Activated T-cell treated with anti-CD3 and anti-CD28 coated beads, Interleukin-2, amount 50 U/mL, for 4 hours (primary cell): ENCODE measurements around the gene TFEC. TPM values are rescaled to one million over a fixed set of nuclear protein-coding genes. Genes with fewer than 3 reads are reported as not detected.

Experiments used
- ATAC-seq, 2 donors: fragments of 200-7000 bp; cut with Tn5 transposase; one replicate each; pipeline ENCODE4 v1.10.0; 2021
- DNase-seq: peaks from one replicate; pipeline ENCODE4 v3.0.0-alpha.2; 2020
- H3K27me3 Mint-ChIP-seq: one replicate; pipeline ENCODE4 v1.8.0; 2021; ENCODE audit warnings: low read depth, mixed read lengths
- H3K36me3 Mint-ChIP-seq: one replicate; pipeline ENCODE4 v1.8.0; 2022; ENCODE audit warnings: mixed read lengths; ENCODE audit not compliant: insufficient read depth
- H3K4me1 Mint-ChIP-seq: one replicate; pipeline ENCODE4 v1.8.0; 2021; ENCODE audit warnings: low read depth, mixed read lengths
- H3K4me3 Mint-ChIP-seq: one replicate; pipeline ENCODE4 v1.8.0; 2021; ENCODE audit warnings: mild to moderate bottlenecking, moderate library complexity, mixed read lengths
- H3K9me3 Mint-ChIP-seq: one replicate; pipeline ENCODE4 v1.8.0; 2021; ENCODE audit warnings: mixed read lengths
- total RNA-seq, 3 donors: library from RNA; stranded (reverse); gene quantifications; one replicate each; pipeline ENCODE4 v1.2.1, GENCODE V29; 2021

TFEC gene
- total RNA-seq, 3 donors from 2014 or later, result 0.66 to 1.9 (median 0.73) TPM

DNA sequence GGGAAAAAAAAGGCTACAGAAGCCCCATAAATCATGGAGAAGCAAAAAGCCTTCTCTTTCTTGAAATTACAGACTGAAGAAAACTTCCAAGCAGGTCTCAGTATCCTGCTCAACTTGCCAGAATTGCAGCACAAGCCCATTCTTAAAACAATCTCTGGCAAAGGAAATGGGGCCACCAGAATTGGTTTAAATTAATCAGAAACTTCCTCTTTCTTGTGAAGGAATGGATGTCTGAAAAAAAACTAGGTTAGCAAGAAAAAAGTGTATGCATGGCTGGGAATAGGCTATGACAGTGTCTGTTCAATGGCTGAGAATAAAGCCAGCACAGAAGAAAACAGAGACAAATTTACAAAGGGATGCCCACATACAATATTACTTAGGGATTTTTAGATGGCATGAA is 59.1 kb downstream of the TFEC start:
- no peaks in the 10 kb centered on the region for H3K27me3 Mint-ChIP-seq
- H3K9me3 Mint-ChIP-seq, result no peaks in the 10 kb centered on the region
- DNase-seq, result no peak
- no peak overlapping the region for H3K4me3 Mint-ChIP-seq
- H3K36me3 Mint-ChIP-seq, result no peaks in the 10 kb centered on the region
- no peaks in the 10 kb centered on the region for H3K4me1 Mint-ChIP-seq
- ATAC-seq, result no peak

DNA sequence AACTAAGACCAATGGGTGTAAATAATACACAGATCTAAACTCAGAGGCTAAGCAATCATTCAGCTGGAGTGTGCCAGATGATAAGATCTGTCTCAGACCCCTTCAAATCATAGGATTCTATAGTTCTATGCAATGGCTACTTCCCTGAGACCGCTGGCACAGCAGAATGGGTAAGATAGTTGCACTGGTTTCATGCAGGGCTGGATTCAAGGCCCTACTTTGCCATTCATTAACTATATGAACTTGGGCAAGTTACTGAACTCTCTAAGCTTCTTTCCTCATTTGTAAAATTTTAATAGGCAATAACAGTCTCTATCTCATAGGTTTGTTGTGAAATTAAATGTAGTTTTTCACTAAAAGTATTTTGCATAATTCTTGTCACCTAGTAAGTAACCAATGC is 62.0 kb downstream of the TFEC start:
- Mint-ChIP-seq H3K4me1 (no peaks in the 10 kb centered on the region), H3K4me3 (no peak overlapping the region), H3K9me3 (no peaks in the 10 kb centered on the region), H3K27me3 (no peaks in the 10 kb centered on the region), H3K36me3 (no peaks in the 10 kb centered on the region)
- DNase-seq (no peak), ATAC-seq (no peak)

DNA sequence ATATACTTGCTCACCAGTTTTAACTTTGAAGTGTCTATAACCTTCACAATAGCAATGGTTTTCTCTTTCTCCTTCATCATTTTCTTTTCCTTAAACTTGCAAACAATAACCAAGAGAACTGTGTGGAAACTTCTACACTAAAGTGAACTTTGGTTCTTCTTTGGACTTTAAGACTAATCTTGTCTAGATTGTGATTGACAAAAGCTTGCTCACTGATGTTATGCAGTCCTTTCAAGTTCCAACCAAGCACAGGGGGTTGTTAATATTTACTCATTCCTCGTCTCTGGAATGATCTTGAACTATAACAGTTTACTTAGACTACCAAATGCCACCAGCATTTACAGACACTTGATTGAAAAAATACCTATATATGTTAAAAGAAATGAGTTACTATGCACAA is 62.4 kb downstream of the TFEC start:
- H3K4me1 Mint-ChIP-seq, result no peaks in the 10 kb centered on the region
- no peak overlapping the region for H3K4me3 Mint-ChIP-seq
- no peaks in the 10 kb centered on the region for H3K27me3 Mint-ChIP-seq
- H3K36me3 Mint-ChIP-seq, result no peaks in the 10 kb centered on the region
- no peak for ATAC-seq
- DNase-seq, result no peak
- no peaks in the 10 kb centered on the region for H3K9me3 Mint-ChIP-seq

DNA sequence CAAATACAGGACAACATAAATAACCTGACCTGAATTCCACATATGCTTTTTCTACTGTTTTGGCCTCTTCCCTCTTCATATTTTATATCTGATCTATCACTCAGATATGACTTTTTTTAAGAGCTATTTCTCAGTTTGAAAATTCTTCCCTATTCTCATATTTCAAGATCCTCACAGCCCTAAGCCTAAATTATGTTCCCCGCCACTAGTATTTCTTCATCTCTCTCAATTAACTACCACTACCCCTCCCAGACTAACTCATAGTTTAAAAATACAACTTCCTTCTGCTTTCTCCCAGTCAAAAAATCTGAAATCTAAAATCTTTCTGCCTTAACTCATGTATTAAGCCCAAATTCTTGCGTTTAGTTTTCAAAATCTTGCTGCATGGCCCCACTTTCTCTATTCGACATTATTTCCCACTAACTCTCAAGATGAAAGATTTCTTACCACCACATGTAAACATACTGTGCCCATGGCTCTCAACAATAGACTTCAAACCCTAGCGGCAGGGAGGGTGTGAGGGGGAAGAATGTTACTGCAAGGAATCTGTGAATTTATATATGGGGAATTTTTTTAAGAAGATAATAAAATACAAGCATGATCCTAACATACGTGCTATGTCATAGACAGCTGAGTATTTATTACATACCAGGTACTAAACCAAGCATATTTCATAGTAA is 64.6 kb downstream of the TFEC start:
- Mint-ChIP-seq H3K4me1 (no peaks in the 10 kb centered on the region), H3K27me3 (no peaks in the 10 kb centered on the region), H3K4me3 (no peak overlapping the region), H3K9me3 (no peaks in the 10 kb centered on the region), H3K36me3 (no peaks in the 10 kb centered on the region)
- ATAC-seq, result no peak
- no peak for DNase-seq

DNA sequence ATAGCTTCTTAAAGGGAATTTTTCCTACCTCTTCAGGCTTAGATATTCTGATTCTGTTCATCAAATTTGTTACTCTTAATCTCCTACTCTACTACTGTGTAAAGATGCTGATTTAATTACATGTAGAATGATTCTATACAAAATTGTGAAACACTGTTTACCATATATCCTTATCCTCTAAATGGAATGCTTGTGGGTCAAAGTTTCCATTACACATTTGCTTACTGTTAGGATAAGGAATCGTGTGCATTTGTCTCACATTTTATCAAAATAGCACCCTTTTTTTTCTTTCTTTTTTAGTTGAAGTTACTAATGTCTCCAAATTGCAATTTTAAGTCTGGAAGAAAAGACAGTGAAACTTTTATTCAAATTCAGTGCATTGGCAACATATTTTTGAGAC is 65.3 kb downstream of the TFEC start:
- no peaks in the 10 kb centered on the region for H3K4me1 Mint-ChIP-seq
- H3K27me3 Mint-ChIP-seq, result no peaks in the 10 kb centered on the region
- no peak for DNase-seq
- no peak for ATAC-seq
- H3K9me3 Mint-ChIP-seq, result no peaks in the 10 kb centered on the region
- H3K4me3 Mint-ChIP-seq, result no peak overlapping the region
- no peaks in the 10 kb centered on the region for H3K36me3 Mint-ChIP-seq

DNA sequence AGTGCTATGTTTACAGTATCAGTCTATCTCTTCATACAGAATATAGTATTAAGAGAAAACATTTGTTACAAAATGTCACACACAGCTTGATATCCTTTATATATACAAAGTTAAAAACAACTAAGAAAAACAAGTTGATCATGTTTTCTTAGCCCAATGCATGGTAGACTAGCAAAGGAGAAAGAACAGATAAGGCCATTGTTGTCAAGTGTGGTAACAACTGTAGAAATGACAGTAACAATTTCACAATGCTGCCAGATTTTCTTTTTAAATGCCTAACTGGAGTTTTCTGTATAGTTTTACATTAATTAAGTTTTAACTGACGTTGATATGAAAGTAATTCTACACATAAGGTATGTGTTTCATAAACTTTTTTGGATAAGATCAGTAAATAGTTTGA is 65.8 kb downstream of the TFEC start:
- no peak overlapping the region for H3K4me3 Mint-ChIP-seq
- DNase-seq (no peak), ATAC-seq (no peak)
- no peaks in the 10 kb centered on the region for H3K36me3 Mint-ChIP-seq
- H3K27me3 Mint-ChIP-seq, result no peaks in the 10 kb centered on the region
- H3K4me1 Mint-ChIP-seq, result no peaks in the 10 kb centered on the region
- peaks cover under 1% of the 10 kb centered on the region for H3K9me3 Mint-ChIP-seq

DNA sequence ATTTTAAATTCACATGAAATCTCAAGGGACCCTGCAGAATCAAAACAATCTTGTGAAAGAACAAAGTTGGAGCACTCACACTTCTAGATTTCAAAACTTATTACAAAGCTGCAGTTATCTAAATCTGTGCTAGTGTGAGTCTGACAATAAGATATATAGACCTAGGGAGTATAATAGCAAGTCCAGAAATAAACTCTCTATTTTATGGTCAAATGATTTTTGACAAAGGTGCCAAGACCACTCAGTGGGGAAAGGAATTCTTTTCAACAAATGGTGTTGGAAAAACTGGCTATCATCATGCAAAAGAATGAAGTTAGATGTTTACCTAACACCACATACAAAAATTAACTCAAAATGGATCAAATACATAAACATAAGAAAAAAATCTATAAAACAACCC is 68.2 kb downstream of the TFEC start:
- Mint-ChIP-seq H3K4me3 (no peak overlapping the region), H3K36me3 (no peaks in the 10 kb centered on the region), H3K9me3 (peaks cover 6% of the 10 kb centered on the region), H3K4me1 (no peaks in the 10 kb centered on the region), H3K27me3 (no peaks in the 10 kb centered on the region)
- ATAC-seq (no peak), DNase-seq (no peak)

DNA sequence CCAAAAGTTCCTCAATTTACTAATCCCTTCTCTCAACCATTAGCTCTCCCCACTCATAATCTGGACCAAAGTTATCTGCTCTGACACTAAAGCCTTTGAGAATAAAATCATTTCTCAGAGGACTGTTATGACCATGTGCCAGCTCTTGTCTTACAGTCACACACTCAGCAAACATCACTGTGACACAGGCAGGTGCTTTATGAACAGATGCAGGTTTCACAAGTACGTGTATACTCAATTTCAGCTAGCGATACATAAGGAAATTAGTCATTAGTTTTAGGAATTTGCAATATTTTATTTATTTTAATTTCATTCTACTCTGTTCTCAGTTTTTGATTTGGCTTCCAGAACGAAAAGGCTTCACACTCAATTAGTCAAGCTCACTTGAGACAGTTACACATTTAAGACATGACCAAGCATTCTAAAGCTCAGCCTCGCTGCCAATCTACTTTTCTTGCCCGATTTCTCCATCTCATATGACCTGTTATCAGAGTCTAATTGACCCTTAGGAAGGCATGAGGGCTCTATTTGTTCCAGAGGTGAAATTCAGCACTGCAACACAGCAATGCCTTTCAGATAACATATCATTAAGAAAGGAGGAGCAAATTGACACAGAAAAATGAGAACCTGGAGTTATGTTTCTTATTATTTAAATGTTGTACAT is 76.8 kb downstream of the TFEC start:
- no peaks in the 10 kb centered on the region for H3K27me3 Mint-ChIP-seq
- H3K36me3 Mint-ChIP-seq, result no peaks in the 10 kb centered on the region
- H3K4me3 Mint-ChIP-seq, result no peak overlapping the region
- H3K4me1 Mint-ChIP-seq, result no peaks in the 10 kb centered on the region
- no peak for DNase-seq
- no peak for ATAC-seq
- no peaks in the 10 kb centered on the region for H3K9me3 Mint-ChIP-seq

DNA sequence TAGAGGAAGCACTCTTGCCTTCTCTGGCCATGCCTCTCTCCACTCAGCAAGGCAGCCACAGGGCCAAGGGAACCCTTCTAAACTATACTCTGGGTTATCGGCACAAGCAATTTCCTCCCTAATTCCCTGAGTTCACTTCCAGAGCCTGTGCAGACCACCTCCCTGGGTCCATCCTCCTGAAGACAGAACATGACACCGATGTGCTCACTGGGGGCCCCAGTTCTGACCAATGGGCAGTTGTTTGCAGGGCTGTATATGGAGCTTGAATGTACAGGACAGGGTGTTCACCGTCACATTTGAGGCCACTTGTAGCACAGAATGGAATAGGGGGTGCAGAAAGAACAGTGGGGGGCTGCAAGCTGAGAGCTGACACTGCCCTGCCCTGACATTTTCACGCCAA is 77.7 kb downstream of the TFEC start:
- Mint-ChIP-seq H3K36me3 (no peaks in the 10 kb centered on the region), H3K27me3 (no peaks in the 10 kb centered on the region)
- DNase-seq, result no peak

DNA sequence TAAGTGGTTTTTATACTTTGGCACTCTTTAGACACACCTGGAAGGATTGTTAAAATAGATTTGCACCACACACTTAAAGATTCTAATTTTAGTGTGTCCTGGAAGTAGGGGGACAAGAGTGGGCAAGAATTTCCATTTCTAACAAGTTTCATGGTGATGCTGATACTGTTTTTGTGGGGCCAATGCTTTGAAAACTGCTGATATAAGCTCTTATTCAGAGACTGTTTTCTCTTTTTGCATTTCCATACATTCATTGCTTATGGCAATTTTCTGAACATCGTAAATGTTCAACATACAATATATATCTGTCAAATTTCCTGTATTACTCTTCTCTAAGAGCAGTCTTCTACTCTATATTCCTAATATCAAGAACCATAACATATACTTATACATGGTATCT is 79.0 kb downstream of the TFEC start:
- Mint-ChIP-seq H3K27me3 (no peaks in the 10 kb centered on the region), H3K4me3 (no peak overlapping the region), H3K9me3 (no peaks in the 10 kb centered on the region), H3K4me1 (no peaks in the 10 kb centered on the region), H3K36me3 (no peaks in the 10 kb centered on the region)
- ATAC-seq, result no peak
- no peak for DNase-seq

More for the DNA sequence above, 77.7 kb downstream of the TFEC start:
- Mint-ChIP-seq H3K9me3 (no peaks in the 10 kb centered on the region), H3K4me3 (no peak overlapping the region), H3K4me1 (no peaks in the 10 kb centered on the region)
- ATAC-seq, result no peak

DNA sequence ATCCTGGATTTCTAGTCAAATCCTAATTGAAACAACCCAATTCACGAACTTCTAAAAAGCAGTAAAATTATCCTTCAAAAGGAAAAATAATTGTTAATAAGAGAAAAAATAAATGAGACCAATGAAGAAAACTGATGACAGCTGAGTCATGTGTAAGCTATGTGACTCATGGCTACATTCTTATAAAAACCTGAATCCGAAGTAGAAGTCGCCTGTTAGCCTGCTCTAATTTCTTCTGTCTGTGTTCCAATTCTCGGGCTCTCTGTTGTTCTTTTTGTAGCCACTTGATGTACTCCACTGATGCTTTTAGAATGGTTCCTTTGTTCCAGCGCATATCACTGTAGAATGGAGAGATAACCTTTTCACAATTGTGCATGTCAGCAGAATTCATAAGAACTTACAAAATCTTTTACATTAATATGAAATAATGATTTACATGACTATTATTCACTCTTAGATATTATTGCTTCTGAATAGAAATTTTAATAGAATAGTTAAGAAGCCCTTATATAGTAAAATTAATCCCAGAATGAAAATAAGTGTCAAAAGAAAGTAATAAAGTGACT is 88.8 kb downstream of the TFEC start:
- DNase-seq, result no peak
- no peaks in the 10 kb centered on the region for H3K4me1 Mint-ChIP-seq
- H3K27me3 Mint-ChIP-seq, result no peaks in the 10 kb centered on the region
- no peaks in the 10 kb centered on the region for H3K36me3 Mint-ChIP-seq
- no peak overlapping the region for H3K4me3 Mint-ChIP-seq
- H3K9me3 Mint-ChIP-seq, result no peaks in the 10 kb centered on the region
- no peak for ATAC-seq

DNA sequence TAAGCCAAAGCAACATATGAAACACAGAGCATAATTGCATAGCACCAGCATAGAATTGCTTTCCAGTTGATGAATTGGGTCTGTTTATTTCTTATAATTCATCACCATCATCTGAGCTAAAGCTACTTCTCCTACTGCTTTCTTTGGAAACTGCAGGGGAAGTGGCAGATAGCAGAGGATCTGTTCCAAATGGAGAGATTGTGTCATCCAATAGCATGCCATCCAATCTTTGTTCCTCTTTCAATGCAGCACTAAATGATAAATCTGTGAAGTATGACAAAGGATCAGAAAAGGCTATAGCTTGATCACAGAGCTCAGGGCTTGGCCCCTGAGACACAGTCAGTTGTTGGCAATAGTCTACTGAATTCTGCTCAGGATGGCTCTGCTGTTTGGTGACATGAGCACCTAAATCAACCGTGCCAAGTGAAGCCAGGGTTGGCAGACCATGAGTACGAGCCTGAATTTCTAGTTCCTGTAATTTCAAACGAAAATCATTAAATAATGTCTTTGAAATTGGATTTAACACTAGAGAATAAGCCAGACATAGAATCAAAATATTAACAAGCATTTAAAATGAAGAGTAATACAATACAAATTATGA is 90.0 kb downstream of the TFEC start:
- Mint-ChIP-seq H3K4me3 (no peak overlapping the region), H3K4me1 (no peaks in the 10 kb centered on the region), H3K36me3 (no peaks in the 10 kb centered on the region), H3K27me3 (no peaks in the 10 kb centered on the region), H3K9me3 (no peaks in the 10 kb centered on the region)
- DNase-seq, result no peak
- no peak for ATAC-seq

DNA sequence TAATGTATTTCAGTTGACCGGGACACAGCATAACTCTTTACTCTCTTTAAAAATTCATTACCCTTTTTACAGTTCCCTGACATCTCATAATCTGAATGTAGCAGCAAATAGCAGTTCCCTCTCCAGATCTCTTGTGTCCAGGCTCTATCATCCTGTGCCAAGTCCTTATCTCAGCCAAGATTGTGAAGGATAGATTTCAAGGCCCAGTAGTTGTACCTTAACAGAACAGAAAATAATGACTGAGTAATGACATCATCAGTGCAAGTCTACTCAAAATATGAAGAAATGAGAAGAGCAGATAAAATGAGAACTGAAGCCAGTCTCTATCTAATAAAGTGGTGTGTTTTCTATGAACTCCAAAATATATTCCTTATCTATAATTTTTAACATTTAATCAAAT is 92.6 kb downstream of the TFEC start:
- ATAC-seq, result no peak
- no peaks in the 10 kb centered on the region for H3K9me3 Mint-ChIP-seq
- H3K4me3 Mint-ChIP-seq, result no peak overlapping the region
- no peaks in the 10 kb centered on the region for H3K4me1 Mint-ChIP-seq
- no peaks in the 10 kb centered on the region for H3K27me3 Mint-ChIP-seq
- no peaks in the 10 kb centered on the region for H3K36me3 Mint-ChIP-seq
- no peak for DNase-seq

DNA sequence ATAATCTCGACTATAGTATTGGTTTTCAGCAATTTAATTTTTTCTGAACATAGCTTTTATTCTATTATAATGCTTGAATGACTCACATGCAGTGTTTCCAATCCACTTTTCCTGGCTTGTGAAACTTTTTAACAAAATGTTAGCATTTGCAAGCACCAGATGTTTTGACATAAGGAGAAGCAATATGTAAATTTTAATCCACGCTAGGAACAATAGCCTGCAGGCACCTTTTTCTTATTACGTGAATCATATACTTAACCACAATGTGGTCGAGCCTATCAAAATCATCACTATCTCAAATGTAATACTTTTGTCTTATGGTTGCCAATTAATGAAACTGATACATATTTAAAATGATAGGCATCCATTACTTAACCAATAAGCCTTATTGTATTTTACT is 97.1 kb downstream of the TFEC start:
- no peak overlapping the region for H3K4me3 Mint-ChIP-seq
- H3K9me3 Mint-ChIP-seq, result no peaks in the 10 kb centered on the region
- DNase-seq (no peak), ATAC-seq (no peak)
- H3K27me3 Mint-ChIP-seq, result no peaks in the 10 kb centered on the region
- H3K4me1 Mint-ChIP-seq, result no peaks in the 10 kb centered on the region
- H3K36me3 Mint-ChIP-seq, result no peaks in the 10 kb centered on the region

DNA sequence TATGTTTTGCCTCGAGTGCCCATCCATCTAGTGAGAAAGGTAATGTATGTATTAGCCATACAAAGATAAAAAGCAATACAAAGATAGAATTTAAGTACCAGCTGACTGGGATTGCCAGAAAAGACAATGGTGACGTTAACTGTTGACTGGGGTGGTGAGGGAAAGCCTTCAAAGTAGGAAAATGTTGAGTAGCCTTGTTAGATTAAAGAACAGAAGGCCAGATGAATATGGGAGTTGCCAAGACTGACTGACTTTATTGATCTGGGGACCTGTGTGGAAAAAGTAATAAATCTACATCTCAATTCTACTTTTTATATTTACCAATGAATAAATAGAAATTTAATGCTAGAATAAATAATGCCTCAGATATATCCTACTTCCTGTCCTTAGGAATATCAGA is 97.7 kb downstream of the TFEC start:
- no peaks in the 10 kb centered on the region for H3K4me1 Mint-ChIP-seq
- no peaks in the 10 kb centered on the region for H3K36me3 Mint-ChIP-seq
- DNase-seq (no peak), ATAC-seq (no peak)
- no peaks in the 10 kb centered on the region for H3K9me3 Mint-ChIP-seq
- H3K27me3 Mint-ChIP-seq, result no peaks in the 10 kb centered on the region
- no peak overlapping the region for H3K4me3 Mint-ChIP-seq
